ENCODE results near the gene BCL11B.
A peak's percentile ranks its signal among the peaks of the same experiment; 100 is the strongest.

Gene BCL11B

DNA sequence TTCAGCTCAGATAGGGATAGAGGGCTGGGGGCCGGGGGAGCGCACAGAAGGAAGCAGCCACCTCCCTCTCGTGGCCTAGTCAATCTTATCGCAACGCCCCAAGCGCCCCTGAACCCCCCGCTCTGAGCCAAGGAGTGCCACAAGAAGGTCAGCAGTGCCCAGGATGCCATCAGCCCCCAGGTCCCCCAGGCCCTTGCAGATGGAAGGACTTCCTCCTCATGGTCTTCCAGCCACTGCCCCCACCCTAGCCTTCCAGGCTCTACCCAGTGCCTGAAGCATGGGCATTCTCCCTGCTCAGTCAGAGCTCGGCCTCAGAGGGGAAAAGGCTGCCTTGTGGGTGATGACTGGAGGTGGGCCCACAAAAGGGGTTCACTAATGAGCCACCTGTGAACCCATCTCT is 68.2 kb downstream of the BCL11B start:
- CTCF ChIA-PET, result interaction anchor here (0.7 to 3.6 kb wide), 6 partner anchors 11 to 1066 kb away, joined by 3 to 13 read pairs (median 4); no protein-coding TSS in a partner anchor
- Mint-ChIP-seq H3K9me3 (no peaks in the 10 kb centered on the region), H3K36me3 (peaks cover 74% of the 10 kb centered on the region), H3K27ac (peak overlapping the region; percentile 95), H3K4me1 (peaks cover 100% of the 10 kb centered on the region), H3K4me3 (no peak overlapping the region), H3K27me3 (no peaks in the 10 kb centered on the region)
- DNase-seq, result no peak

DNA sequence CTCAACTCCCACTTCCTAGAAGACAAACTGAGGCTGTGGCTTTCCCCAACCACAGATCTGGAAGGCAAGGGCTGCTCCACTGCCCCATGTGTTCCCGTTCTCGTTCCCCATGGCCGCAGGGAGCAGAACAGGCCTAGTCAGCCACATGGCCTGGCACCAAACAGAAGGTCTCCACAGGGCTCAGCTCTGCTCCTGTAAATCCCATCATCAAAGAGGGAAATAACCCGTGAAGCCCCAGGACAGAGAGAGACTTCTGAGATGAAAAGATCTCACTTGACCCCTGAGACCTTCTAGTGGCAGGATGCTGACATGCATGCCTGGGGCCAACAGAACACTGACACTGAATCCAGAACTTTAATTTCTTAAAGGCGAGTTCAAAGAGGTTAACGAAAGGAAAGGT is 68.9 kb downstream of the BCL11B start:
- Mint-ChIP-seq H3K36me3 (peaks cover 74% of the 10 kb centered on the region), H3K4me1 (peaks cover 100% of the 10 kb centered on the region), H3K27me3 (no peaks in the 10 kb centered on the region), H3K4me3 (peak overlapping the region; percentile 47), H3K9me3 (no peaks in the 10 kb centered on the region), H3K27ac (peak overlapping the region; percentile 95)
- no peak for DNase-seq
- CTCF ChIA-PET, result interaction anchor here (2.0 to 3.6 kb wide), 2 partner anchors 12 to 27 kb away, joined by 8 to 13 read pairs; no protein-coding TSS in a partner anchor

DNA sequence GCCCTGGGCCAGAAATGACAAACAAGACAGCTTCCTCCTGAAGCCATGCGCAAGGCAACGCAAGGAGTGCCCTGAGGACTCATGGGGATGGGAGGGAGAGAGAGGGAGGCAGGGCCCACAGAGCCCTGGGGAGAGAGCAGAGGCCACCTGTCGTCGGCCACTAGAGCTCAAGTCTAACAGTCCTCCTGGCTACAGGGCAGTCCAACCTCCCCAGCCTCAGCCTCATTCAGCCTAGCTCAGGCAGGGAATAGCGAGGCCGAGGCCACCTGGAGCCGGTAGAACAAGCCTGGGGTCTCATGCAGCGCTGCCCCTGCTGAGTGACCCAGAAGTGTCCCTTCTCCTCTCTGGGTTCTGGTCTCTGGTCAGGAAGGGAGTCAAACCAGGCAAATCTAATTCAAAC is 69.5 kb downstream of the BCL11B start:
- no peak for DNase-seq
- H3K27ac Mint-ChIP-seq, result peak overlapping the region; percentile 95
- peaks cover 100% of the 10 kb centered on the region for H3K4me1 Mint-ChIP-seq
- CTCF ChIA-PET, result interaction anchor here (0.9 to 3.6 kb wide), 3 partner anchors 13 to 23 kb away, joined by 3 to 13 read pairs (median 4); no protein-coding TSS in a partner anchor
- no peaks in the 10 kb centered on the region for H3K9me3 Mint-ChIP-seq
- H3K36me3 Mint-ChIP-seq, result peaks cover 73% of the 10 kb centered on the region
- H3K27me3 Mint-ChIP-seq, result no peaks in the 10 kb centered on the region
- H3K4me3 Mint-ChIP-seq, result peak overlapping the region; percentile 47

DNA sequence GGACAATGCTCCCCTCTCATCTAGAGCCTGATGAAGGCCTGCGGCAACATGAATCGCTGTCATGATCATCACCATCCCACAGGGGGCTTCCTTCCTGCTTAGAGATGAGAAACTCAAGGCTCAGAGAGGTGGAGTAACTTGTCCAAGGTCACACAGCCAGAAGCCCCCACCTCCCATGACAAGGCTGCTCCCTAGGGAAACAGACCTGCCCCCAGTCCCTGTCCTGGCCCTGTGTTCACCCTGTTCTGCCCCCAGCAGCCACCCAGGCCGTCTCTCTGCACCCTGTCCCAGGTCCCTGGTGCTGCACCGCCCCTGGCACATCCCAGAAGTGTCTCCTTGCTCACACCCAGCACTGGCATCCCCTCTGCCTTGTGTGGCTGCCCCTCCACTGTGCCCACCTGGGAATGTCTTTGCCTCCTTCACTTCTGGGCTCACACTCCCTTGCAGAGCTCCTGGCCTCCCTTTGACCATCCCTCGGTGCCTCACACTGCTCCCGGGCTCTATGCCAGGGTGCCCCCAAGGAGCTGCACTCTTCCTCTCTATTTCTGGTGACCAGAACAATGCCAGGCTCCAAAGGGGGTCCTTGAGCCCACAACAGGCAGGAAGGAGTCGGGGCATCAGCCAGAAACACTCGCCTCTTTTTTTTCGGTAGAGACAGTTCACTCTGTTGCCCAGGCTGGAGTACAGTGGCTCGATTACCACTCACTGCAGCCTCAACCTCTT is 70.5 kb downstream of the BCL11B start:
- peak overlapping the region; percentile 95 for H3K27ac Mint-ChIP-seq
- H3K4me1 Mint-ChIP-seq, result peaks cover 100% of the 10 kb centered on the region
- peak overlapping the region; percentile 47 for H3K4me3 Mint-ChIP-seq
- peak; percentile 59 for DNase-seq
- H3K27me3 Mint-ChIP-seq, result no peaks in the 10 kb centered on the region
- H3K36me3 Mint-ChIP-seq, result peaks cover 71% of the 10 kb centered on the region
- no peaks in the 10 kb centered on the region for H3K9me3 Mint-ChIP-seq
- CTCF ChIA-PET, result interaction anchor here (0.6 to 3.6 kb wide), 6 partner anchors 13 to 978 kb away, joined by 3 to 13 read pairs (median 3); no protein-coding TSS in a partner anchor

DNA sequence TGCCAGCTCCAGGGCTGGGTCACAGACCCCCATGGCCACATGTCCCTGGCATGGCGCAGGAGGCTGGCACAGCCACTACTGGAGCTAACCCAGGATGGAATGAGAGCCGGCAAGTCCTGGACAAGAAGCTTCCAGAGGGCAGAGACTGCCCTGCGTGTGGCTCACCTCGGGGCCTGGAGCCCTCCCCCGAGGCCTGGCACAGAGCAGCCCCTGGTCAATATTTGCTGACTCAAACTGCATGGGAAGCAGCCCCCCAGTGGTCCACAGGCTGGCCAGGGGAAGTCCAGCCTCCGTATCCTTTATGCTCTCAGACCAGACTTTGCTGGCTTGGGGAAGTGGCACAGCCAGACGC is 71.4 kb downstream of the BCL11B start:
- H3K27me3 Mint-ChIP-seq, result no peaks in the 10 kb centered on the region
- no peaks in the 10 kb centered on the region for H3K9me3 Mint-ChIP-seq
- peaks cover 100% of the 10 kb centered on the region for H3K4me1 Mint-ChIP-seq
- H3K4me3 Mint-ChIP-seq, result no peak overlapping the region
- peaks cover 69% of the 10 kb centered on the region for H3K36me3 Mint-ChIP-seq
- DNase-seq, result no peak
- peak overlapping the region; percentile 95 for H3K27ac Mint-ChIP-seq
- CTCF ChIA-PET, result interaction anchor here (0.9 to 1.5 kb wide), 3 partner anchors 10 to 66 kb away, joined by 3 to 6 read pairs (median 4); no protein-coding TSS in a partner anchor

DNA sequence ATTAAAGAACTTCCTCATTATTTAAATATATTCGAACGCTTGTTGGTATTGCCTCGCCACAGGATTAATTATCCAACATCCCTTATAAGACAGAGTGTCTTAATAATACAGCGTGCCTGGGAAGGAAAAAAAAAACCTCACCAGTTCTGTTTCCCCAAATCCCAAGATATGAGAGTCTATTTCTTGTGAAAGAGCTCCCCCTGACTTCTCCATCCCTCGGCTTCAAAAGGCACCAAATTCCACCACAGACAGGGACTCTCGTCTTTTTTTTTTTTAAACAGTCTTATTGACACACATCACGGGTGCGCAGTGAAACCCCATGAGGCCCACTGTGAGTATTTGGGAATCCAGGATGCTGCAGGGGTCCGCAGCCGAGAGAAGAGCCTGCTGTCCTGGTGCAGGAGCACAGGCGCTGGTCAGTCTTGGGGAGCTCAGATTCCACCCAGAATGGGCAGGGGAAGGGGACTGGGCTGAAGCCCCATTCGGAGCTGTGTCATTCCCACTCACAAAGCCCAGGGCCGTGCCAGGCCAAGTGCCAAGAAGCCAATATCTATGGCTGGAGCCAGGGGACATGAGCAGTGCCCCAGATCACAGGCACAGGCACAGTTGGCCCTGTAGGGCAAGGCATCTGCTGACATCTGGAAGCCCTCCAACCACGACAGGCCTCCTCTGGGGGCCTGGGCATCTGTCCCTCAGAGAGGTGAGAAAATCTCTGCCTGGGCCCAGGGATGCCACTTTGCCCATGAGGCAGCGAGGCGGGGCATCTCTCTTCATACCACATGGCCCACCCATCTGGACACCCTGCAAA is 71.9 kb downstream of the BCL11B start:
- H3K4me3 Mint-ChIP-seq, result peak overlapping the region; percentile 19
- peak overlapping the region; percentile 95 for H3K27ac Mint-ChIP-seq
- peaks cover 100% of the 10 kb centered on the region for H3K4me1 Mint-ChIP-seq
- CTCF ChIA-PET, result interaction anchor here (0.9 to 1.5 kb wide), 4 partner anchors 10 to 67 kb away, joined by 3 to 6 read pairs (median 4); no protein-coding TSS in a partner anchor
- no peaks in the 10 kb centered on the region for H3K9me3 Mint-ChIP-seq
- peaks cover 69% of the 10 kb centered on the region for H3K36me3 Mint-ChIP-seq
- DNase-seq, result no peak
- no peaks in the 10 kb centered on the region for H3K27me3 Mint-ChIP-seq

DNA sequence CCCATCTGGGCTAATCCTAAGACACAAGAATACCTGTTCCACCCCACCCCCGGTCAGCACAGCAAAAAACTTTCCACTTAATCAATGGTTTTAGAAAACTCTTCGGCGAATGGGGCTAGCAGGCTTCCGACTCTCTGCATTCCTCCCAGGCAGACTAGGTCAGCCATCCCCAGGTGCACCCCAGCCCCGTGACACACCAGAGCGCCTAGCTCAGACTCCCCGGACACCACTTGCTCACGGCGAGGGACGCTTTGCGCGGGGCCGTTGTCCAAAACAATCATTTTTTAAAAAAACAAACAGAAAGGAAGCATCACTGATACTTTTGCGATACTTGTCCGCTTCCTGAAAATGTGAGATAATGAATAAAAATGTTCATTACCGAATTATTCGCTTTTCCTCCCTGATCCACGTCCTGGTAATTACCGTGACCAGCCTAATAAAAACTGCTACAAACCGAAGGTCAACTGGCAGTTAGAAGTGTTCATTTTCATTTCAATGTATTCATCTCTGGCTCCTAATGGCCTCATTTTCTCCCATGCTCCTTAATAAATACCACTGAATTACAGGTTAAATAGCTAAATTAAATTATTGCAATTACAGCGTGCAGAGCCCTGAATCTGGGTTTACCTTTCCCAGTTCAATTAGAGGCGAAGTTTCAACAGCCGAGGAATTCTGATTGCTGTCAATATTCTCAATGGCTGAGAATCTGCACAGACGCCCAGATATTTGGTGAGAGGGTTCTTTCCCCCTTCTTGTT is 73.1 kb downstream of the BCL11B start:
- CTCF ChIA-PET, result interaction anchor here (1.8 kb wide), 1 partner anchor 68 kb away, joined by 4 read pairs; no protein-coding TSS in a partner anchor
- Mint-ChIP-seq H3K36me3 (peaks cover 70% of the 10 kb centered on the region), H3K4me1 (peaks cover 100% of the 10 kb centered on the region), H3K4me3 (peak overlapping the region; percentile 50), H3K9me3 (no peaks in the 10 kb centered on the region), H3K27me3 (no peaks in the 10 kb centered on the region), H3K27ac (peak overlapping the region; percentile 95)
- DNase-seq, result no peak

DNA sequence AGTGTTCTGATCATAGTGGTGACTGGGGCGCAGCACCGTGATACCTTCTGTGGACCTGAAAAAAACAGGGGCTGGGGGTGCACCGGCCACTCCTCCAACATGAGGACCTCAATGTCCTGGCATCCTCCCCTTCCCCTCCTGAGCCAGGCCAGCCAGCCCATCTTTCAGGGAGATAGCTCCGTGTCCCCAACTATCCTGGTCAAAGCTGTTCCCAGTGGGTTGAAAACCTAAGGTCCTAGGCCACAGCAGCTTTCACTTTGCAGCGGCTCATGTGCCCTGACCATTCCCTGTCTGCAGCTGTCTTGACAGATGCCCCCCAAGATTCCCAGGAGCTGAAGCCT is 75.7 kb downstream of the BCL11B start:
- no peaks in the 10 kb centered on the region for H3K27me3 Mint-ChIP-seq
- no peak for DNase-seq
- H3K4me3 Mint-ChIP-seq, result no peak overlapping the region
- peaks cover 100% of the 10 kb centered on the region for H3K4me1 Mint-ChIP-seq
- CTCF ChIA-PET, result interaction anchor here (0.9 kb wide), 1 partner anchor 14 kb away, joined by 3 read pairs; no protein-coding TSS in a partner anchor
- no peaks in the 10 kb centered on the region for H3K9me3 Mint-ChIP-seq
- peak overlapping the region; percentile 95 for H3K27ac Mint-ChIP-seq
- H3K36me3 Mint-ChIP-seq, result peaks cover 75% of the 10 kb centered on the region

DNA sequence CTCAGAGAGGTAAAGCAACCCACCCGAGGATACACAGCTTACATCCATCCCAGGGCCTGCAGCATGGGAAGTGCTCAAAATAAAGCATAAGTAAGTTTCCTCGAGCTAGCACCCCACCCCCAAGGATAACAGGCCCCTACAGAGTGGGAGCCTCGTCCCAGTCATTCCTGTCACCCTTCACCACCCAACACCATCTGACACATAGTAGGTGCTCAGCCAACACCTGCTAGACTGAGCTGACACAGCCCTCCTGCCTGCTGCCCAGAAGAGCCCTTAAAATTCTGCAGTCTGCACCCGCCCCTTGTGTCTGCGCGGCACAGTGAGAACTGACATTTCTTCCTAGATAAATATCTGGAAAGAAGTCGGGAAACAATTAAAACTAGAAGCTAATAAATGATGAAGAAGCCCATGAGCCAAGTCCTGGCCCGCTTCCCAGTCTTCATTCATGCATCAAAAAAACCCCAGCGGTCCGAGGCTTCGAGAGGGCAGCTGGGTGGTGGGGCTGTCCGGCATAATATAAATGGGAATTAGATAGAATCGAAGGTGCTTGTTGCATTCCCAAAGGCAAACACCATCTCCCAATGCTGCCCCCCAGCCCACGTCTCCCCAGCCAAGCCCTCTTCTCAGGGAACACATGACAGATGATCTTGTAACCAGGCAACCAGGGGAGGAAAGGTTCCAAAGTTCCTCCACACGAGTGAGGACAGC is 76.2 kb downstream of the BCL11B start:
- Mint-ChIP-seq H3K27ac (peak overlapping the region; percentile 95), H3K4me1 (peaks cover 100% of the 10 kb centered on the region), H3K9me3 (no peaks in the 10 kb centered on the region)

DNA sequence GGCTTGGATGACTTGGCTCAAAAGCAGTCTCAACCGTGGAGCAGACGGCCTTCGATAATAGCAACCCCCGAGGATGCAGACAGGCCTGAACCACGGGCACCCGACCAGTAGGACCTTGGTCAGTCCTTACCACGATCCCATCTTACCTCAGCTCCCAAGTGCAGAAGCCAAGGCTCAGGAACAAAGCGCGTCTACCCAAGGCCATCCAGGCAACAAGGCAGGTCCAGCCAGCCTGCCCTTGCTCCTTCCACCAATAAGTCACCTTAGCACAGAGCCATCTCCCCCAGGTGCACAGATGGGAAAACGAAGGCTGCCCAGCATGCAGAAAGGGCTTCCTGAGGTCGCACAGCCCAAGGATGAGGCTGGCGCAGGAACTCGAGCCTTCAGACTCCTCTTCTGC is 77.3 kb downstream of the BCL11B start:
- CTCF ChIA-PET, result interaction anchor here (0.8 to 1.1 kb wide), 3 partner anchors 20 to 72 kb away, joined by 3 read pairs; no protein-coding TSS in a partner anchor
- H3K36me3 Mint-ChIP-seq, result peaks cover 75% of the 10 kb centered on the region
- DNase-seq, result no peak
- peak overlapping the region; percentile 47 for H3K4me3 Mint-ChIP-seq
- H3K27me3 Mint-ChIP-seq, result no peaks in the 10 kb centered on the region
- peak overlapping the region; percentile 95 for H3K27ac Mint-ChIP-seq
- peaks cover 100% of the 10 kb centered on the region for H3K4me1 Mint-ChIP-seq
- no peaks in the 10 kb centered on the region for H3K9me3 Mint-ChIP-seq

More for the DNA sequence above, 76.2 kb downstream of the BCL11B start:
- no peak overlapping the region for H3K4me3 Mint-ChIP-seq
- H3K36me3 Mint-ChIP-seq, result peaks cover 77% of the 10 kb centered on the region
- H3K27me3 Mint-ChIP-seq, result no peaks in the 10 kb centered on the region
- no peak for DNase-seq
- CTCF ChIA-PET, result interaction anchor here (0.9 kb wide), 2 partner anchors 15 to 71 kb away, joined by 3 read pairs; no protein-coding TSS in a partner anchor

DNA sequence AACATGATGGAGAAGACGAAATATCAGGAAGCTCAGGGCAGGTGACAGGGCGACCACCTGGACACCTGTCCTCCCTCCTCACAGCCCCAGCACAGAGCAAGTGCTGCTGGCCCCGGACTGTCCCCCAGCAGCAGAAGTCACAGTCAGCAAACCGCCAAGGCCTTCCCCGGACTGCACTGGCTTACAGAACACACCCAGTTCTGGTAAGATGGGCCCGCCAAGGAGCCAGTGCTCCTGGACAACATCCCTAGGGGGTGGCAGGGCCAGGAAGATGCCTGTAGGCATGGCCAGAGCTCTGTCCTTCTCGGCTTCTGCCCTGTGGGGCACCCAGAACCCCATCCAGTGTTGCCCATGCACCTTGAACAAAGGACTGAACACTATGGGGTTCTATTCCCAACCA is 77.9 kb downstream of the BCL11B start:
- no peak for DNase-seq
- peaks cover 73% of the 10 kb centered on the region for H3K36me3 Mint-ChIP-seq
- H3K27me3 Mint-ChIP-seq, result no peaks in the 10 kb centered on the region
- peak overlapping the region; percentile 75 for H3K4me3 Mint-ChIP-seq
- no peaks in the 10 kb centered on the region for H3K9me3 Mint-ChIP-seq
- H3K27ac Mint-ChIP-seq, result peak overlapping the region; percentile 95
- CTCF ChIA-PET, result interaction anchor here (0.8 to 1.1 kb wide), 2 partner anchors 20 to 39 kb away, joined by 3 read pairs; no protein-coding TSS in a partner anchor
- H3K4me1 Mint-ChIP-seq, result peaks cover 100% of the 10 kb centered on the region

DNA sequence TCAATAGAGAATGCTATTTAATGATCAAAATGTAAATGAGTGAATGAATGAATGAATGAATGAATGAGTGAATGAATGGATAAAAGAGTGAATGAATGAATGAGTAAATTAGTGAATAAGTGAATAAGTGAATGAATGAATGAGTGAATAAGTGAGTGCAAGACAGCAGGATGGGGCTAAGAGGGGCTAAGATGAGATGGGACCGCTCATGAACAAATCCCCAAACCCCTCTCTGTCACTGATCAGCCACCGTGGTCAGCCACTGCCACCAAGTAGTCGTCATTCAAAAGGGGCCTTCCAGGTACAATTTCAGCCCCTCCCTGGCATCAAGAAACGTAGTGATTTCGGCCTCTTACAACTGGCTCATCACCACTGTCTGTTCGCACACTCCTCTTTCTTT is 79.2 kb downstream of the BCL11B start:
- H3K9me3 Mint-ChIP-seq, result no peaks in the 10 kb centered on the region
- CTCF ChIA-PET, result interaction anchor here (1.4 kb wide), 1 partner anchor 79 kb away, joined by 6 read pairs; the partner anchor contains the start of gene BCL11B
- peaks cover 97% of the 10 kb centered on the region for H3K4me1 Mint-ChIP-seq
- DNase-seq, result no peak
- H3K36me3 Mint-ChIP-seq, result peaks cover 68% of the 10 kb centered on the region
- peak overlapping the region; percentile 95 for H3K27ac Mint-ChIP-seq
- peak overlapping the region; percentile 75 for H3K4me3 Mint-ChIP-seq
- H3K27me3 Mint-ChIP-seq, result no peaks in the 10 kb centered on the region

DNA sequence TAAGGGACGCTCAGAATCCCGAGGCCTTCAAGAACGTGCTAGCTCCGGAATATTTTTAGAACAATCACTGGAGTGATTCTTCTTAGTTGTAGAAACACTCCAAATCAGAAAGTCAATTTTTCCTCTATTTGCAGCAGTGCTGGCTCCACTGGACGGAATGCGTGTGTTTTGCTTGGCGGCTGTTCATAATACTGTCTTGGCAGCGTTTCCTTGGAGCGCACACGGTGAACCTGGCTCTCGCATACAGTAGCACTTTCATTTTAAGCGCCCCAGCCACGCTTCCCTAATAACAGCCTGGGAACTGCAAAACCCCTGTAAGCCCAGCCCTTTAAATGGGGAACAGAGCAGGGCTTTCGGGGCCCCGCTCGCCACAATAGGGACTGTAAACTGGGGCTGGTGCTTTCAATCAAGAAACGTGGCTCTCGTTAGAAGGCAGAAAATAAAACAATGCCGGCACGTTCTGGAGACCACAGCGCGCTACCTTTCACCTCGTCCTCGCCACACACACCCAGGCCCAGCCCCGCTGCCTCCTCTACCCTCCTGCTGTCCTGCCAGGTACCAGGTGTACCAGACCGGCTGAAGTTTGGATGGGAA is 79.9 kb downstream of the BCL11B start:
- Mint-ChIP-seq H3K4me3 (peak overlapping the region; percentile 75), H3K27ac (peak overlapping the region; percentile 95), H3K9me3 (no peaks in the 10 kb centered on the region), H3K4me1 (peaks cover 97% of the 10 kb centered on the region), H3K36me3 (peaks cover 67% of the 10 kb centered on the region), H3K27me3 (no peaks in the 10 kb centered on the region)
- CTCF ChIA-PET, result interaction anchor here (0.7 to 1.4 kb wide), 3 partner anchors 32 to 712 kb away, joined by 3 to 6 read pairs (median 5); partner anchors contain the start of gene BCL11B
- DNase-seq, result peak; percentile 60

Measured in activated naive CD4-positive, alpha-beta T cell treated with anti-CD3 and anti-CD28 coated beads, Interleukin-2, amount 10 ng/mL, durations not matched to agents 7 days and 5 days (primary cell).